Progenitor cell of endocrine pancreas (in vitro differentiated cells): Measurements from ENCODE around the gene INPP4A. TPM values are rescaled to one million over a fixed set of nuclear protein-coding genes. Genes with fewer than 3 reads are reported as not detected.

Experiments
- DNase-seq: peaks from one replicate; pipeline ENCODE4 v3.0.0; 2021; ENCODE audit warnings: low spot score; ENCODE audit not compliant: unreplicated experiment
- H3K27ac Mint-ChIP-seq: 2 replicates; pipeline ENCODE4 v1.8.0; 2021; ENCODE audit warnings: mild to moderate bottlenecking, moderate library complexity, mixed read lengths
- H3K27me3 Mint-ChIP-seq: 2 replicates; pipeline ENCODE4 v1.8.0; 2021; ENCODE audit warnings: mixed read lengths
- H3K36me3 Mint-ChIP-seq: 2 replicates; pipeline ENCODE4 v1.8.0; 2022; ENCODE audit warnings: mixed read lengths; ENCODE audit not compliant: insufficient read depth
- H3K4me1 Mint-ChIP-seq: 2 replicates; pipeline ENCODE4 v1.8.0; 2021; ENCODE audit warnings: low read depth, mixed read lengths
- H3K4me3 Mint-ChIP-seq: 2 replicates; pipeline ENCODE4 v1.8.0; 2021; ENCODE audit warnings: low read depth, mild to moderate bottlenecking, moderate library complexity, mixed read lengths
- H3K9me3 Mint-ChIP-seq: 2 replicates; pipeline ENCODE4 v1.8.0; 2021; ENCODE audit warnings: low read depth, mixed read lengths
- CTCF ChIP-seq: fragments of 200-600 bp; sonication (generic); IDR thresholded peaks from one replicate; pipeline ENCODE4 v1.5.0; 2021; ENCODE audit warnings: antibody characterized with exemption, mild to moderate bottlenecking; ENCODE audit not compliant: unreplicated experiment
- total RNA-seq: library from RNA; stranded (reverse); gene quantifications from 2 replicates; pipeline ENCODE4 v1.2.1, GENCODE V29; 2021

Gene INPP4A
- total RNA-seq, 1 donor from 2014 or later = 33.0 TPM

GRCh38 chr2:98505311-98505808 is 60.7 kb downstream of the INPP4A start:
- H3K27me3 Mint-ChIP-seq = no peaks in the 10 kb centered on the region
- H3K9me3 Mint-ChIP-seq = no peaks in the 10 kb centered on the region
- no peak overlapping the region for H3K27ac Mint-ChIP-seq
- TF ChIP-seq CTCF = no peak
- no peak overlapping the region for H3K4me3 Mint-ChIP-seq
- H3K36me3 Mint-ChIP-seq = peaks cover 2% of the 10 kb centered on the region
- H3K4me1 Mint-ChIP-seq = peaks cover 14% of the 10 kb centered on the region
- no peak for DNase-seq

GRCh38 chr2:98505971-98506664 is 61.5 kb downstream of the INPP4A start:
- Mint-ChIP-seq H3K36me3 (peaks cover 2% of the 10 kb centered on the region), H3K27me3 (no peaks in the 10 kb centered on the region), H3K4me1 (peaks cover 11% of the 10 kb centered on the region), H3K9me3 (no peaks in the 10 kb centered on the region), H3K4me3 (no peak overlapping the region), H3K27ac (no peak overlapping the region)
- no peak for DNase-seq
- no peak for TF ChIP-seq CTCF

GRCh38 chr2:98506881-98507280 is 62.2 kb downstream of the INPP4A start:
- TF ChIP-seq CTCF = no peak
- Mint-ChIP-seq H3K9me3 (no peaks in the 10 kb centered on the region), H3K27ac (no peak overlapping the region), H3K4me1 (peaks cover 11% of the 10 kb centered on the region), H3K4me3 (no peak overlapping the region), H3K27me3 (no peaks in the 10 kb centered on the region), H3K36me3 (peaks cover 2% of the 10 kb centered on the region)
- no peak for DNase-seq

GRCh38 chr2:98507461-98507860 is 62.8 kb downstream of the INPP4A start:
- Mint-ChIP-seq H3K4me1 (peaks cover 9% of the 10 kb centered on the region), H3K27ac (no peak overlapping the region), H3K9me3 (no peaks in the 10 kb centered on the region), H3K36me3 (peaks cover 2% of the 10 kb centered on the region), H3K27me3 (no peaks in the 10 kb centered on the region), H3K4me3 (no peak overlapping the region)
- no peak for TF ChIP-seq CTCF
- no peak for DNase-seq

GRCh38 chr2:98507891-98508708 is 63.4 kb downstream of the INPP4A start:
- DNase-seq = no peak
- Mint-ChIP-seq H3K36me3 (peaks cover 2% of the 10 kb centered on the region), H3K4me3 (no peak overlapping the region), H3K9me3 (no peaks in the 10 kb centered on the region), H3K27ac (no peak overlapping the region), H3K27me3 (no peaks in the 10 kb centered on the region), H3K4me1 (peaks cover 9% of the 10 kb centered on the region)
- TF ChIP-seq CTCF = no peak
